HG03378 (cell line): ENCODE measurements around the gene EXD1.

Experiments used
- ATAC-seq: cut with Tn5 transposase; IDR thresholded peaks from one replicate; pipeline ENCODE4 v1.9.1; 2021; ENCODE audit warnings: mild to moderate bottlenecking, moderate library complexity; ENCODE audit not compliant: unreplicated experiment

EXD1 gene

DNA sequence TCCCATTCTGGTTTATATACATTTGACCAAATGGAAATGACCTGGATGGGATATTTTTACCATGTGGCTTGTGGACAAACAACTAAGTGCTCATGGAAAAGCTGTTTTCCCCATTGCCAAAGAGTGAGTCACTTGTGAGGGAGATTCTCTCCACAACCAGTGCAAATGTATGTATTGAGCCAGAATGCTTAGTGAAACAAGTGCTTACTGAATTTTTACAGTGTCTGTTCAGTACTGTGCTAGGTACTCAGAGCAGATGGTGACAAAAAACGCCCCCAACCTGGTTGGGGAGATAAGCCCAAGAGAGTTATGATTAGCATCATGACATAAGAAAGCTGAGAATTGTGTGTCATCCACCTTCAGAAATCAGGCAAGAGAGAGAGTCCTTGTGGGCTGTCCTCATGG is 2.8 kb upstream of the EXD1 start:
- no peak for ATAC-seq

DNA sequence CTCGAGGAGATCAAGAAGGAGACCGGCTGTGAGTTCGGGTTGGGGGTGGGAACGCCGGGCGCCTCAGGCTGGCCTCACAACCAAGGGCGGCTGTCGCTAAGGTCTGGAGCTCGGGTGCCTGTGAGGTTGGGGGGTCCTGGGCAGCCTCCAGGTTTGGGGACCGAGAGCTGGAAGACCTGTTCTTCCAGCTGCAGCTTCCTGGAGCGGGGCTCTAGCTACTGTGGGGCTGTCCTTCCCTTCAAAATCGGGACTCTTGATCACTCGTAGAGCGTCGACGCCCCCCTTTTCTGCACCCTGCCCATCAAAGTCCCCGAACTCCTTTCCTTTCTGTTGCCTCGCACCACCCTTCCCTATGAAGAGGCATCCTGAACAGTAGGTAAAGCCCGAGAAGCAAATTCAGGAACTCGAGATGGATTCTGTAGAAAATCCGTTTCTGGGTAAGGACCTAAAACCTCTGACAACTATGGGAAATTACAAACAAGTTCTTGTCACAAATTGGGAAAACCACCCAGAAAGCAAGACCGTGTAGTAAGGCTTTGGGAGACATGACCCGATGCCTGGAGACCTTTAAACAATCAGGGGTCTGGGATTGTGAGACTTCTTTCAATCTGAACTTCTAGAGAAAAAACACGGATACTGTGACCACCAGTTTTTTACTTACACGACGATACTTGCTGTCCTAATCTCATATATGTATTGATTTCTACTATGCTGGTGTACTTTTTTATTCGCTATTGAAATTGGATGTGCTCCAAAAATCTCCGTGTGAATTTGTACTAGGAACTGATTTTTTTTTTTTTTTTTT is 1.1 kb upstream of the EXD1 start:
- ATAC-seq, result no peak

DNA sequence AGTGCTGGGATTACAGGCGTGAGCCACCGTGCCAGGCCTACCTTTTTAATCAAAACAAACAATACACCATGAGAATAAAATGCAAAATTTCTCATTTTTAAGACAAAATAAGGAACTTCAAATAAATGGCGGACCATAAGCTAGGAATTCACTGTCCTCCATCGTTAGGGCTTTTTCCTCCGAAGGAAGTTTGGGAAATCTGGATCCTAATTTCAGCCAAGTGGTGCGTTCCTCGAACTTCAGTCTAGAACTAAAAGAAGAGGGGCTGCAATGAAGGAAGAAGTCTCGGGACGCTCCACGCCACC is 260 bp downstream of the EXD1 start:
- ATAC-seq, result no peak

DNA sequence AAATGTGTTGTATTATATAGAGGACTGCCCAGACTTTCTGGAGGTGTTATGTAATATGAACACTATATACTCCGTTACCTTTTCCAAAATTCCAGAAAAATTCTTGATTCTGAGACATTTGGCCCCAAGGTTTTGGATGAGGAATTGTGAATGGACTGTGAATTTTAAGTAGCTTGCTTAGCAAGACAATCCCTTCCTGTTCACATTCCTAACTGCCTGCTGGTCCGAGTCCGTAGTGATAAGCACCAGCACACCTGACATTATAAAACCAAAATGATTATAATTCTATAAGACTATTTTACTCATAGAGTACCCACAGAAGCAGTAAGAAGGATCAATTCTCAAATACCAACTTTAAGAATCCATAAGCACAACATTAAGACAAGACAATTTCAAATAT is 11.2 kb downstream of the EXD1 start:
- no peak for ATAC-seq

DNA sequence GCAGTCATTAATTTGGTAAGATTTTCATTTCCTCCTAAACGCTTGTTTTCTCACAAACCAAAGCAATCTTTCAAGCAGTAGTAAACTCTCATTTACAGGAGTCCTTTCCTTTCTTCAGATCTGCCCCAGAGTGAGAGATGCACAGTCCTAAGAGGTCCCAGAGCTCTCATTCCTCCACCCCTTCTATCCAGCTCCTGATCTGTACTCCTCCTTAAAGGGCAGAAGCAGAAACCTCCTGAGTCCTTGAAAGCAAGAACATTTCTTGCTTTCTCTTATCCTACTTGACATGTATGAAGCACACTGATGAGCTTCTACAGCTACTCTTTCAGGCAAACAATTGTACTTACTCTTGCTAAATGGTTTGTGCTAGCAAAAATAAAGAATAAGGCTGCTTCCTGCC is 11.7 kb downstream of the EXD1 start:
- no peak for ATAC-seq

DNA sequence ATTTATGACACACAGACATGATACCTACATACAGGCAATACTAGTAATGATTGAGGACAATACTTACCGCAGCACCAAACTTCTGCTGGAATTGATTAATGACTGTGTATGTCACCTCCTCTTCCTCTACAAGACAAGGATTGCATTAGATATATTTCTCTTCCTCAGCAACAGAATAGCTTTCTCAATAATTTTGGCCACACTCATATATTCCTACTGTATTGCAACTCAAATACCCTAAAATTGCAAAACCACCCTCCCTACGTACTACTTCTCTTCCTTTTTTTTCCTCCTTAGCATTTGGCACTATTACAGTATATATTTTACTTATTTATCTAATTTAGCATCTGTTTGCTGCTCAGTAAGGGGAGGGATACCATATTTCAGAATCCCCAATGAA is 14.8 kb downstream of the EXD1 start:
- no peak for ATAC-seq

DNA sequence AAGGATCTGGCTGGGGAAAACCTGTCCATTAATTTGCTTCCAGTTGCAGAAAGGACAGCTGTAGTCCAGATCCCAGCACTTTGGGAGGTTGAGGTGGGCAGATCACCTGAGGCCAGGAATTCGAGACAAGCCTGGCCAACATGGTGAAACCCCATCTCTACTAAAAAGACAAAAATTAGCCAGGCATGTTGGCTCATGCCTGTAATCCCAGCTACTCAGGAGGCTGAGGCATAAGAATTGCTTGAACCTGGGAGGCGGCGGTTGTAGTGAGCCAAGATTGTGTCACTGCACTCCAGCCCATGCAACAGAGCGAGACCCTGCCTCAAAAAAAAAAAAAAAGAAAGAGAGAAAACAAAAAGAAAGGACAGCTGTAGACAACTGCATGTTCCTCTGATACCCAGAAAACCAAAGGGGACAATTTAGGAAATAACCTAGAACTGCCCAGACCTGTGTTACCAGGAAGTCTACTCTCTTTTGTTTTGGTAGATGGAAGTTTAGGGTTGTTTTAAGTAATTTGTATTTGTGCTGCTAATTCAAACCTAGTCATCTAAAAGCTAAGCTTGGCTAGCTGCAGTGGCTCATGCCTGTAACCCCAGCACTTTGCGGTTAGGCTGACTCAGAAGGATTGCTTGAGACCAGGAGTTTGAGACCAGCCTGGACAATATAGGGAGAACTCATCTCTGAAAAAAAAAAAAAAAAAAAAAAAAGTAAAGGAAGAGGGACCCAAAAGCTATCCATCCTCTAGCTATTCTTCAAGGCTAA is 22.7 kb downstream of the EXD1 start:
- no peak for ATAC-seq

DNA sequence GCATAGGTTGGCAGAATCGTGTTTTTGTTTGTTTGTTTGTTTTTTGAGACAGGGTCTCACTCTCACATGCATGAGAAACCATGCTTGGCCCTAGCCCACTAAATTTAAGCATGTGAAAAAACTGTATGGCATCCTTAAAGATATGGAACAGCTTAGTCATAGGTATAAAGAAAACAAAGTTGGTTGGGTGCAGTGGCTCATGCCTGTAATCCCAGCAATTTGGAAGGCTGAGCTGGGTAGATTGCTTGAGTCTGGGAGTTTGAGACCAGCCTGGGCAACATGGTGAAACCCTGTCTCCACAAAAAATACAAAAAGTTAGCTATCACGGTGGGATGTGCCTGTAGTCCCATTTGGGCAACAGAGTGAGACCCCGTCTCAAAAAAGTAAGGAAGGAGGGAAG is 25.2 kb downstream of the EXD1 start:
- no peak for ATAC-seq

DNA sequence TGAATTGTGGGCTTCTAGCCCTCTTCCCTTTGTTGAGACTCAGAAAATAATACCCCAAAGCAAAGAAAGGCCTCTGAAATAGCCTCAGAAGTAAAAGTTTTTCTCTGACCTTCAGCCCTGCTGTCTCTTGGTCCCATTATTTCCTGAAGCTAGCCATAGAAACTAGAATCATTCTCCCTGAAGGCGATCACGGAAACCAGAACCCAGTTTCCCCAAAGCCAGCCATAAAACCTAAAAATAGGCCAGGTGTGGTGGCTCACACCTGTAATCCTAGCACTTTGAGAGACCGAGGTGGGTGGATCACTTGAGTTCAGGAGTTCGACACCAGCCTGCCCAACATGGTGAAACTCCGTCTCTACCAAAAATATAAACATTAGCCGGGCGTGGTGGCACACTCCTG is 27.2 kb downstream of the EXD1 start:
- ATAC-seq, result no peak

DNA sequence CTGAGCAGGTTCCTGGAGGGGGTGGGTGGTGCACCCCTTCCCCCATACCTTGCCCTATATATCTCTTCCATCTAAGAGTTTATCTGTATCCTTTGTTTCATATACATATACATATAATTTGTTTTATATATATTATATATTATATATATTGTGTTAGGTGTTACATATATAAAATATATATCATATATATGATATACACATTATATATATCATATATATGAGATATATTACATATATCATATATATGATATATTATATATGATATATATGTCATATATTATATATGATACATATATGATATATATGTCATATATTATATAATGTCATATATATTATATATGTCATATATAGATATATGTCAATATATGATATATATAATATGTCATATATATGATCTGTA is 31.1 kb downstream of the EXD1 start:
- no peak for ATAC-seq

DNA sequence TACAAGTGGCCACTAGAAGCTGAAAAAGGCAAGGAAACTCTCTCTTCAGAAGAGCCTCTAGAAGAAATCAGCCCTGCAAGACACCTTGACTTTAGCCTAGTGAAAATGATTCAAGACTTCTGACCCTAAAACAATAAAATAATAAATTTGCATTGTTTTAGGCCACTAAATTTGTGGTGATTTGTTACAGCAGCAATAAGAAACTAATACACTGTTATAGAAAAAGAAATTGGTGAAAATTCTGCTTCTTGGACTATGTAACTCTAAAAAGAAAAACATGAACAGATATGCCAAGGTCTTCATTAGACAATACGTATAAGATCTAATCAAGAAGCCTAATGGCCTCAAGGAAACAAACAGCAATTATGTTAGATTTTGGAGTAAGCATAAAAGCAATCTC is 36.1 kb downstream of the EXD1 start:
- no peak for ATAC-seq

DNA sequence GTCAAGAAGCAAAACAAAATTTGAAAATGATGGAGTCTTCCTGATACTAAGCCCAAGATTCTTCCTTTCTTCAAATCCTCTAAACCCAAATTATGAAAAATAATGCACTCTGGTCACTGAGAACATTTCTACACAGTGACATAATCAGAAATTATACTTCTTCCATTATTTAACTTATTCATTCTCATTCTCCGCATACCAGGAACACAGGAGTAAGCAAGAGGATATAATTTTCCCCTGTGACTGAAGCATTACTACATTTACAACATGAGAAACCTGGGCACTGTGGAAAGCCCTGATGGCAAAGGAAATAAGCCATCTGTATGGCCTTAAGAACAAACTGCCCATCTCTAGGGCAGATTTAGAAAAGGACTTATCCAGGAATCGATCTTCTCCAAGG is 47.0 kb downstream of the EXD1 start:
- ATAC-seq, result no peak

DNA sequence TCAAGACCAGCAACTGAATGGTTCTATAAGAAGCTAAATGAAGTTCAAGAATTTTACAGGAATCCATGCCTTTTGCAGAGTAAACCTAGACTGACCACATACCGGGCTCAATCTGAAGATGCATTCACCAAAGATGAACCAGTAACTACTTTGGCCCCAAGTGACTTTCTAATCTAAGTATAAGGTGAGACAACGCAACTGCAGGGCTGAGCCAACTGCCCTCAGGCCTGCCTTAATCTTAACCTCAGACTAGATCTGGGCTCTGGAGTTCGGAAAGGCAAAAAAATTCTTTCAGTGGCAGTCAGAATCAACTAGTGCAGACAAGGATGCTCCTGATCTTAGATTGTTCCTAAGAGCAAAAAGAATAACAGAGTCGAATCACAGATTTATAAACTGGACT is 48.3 kb downstream of the EXD1 start:
- no peak for ATAC-seq

DNA sequence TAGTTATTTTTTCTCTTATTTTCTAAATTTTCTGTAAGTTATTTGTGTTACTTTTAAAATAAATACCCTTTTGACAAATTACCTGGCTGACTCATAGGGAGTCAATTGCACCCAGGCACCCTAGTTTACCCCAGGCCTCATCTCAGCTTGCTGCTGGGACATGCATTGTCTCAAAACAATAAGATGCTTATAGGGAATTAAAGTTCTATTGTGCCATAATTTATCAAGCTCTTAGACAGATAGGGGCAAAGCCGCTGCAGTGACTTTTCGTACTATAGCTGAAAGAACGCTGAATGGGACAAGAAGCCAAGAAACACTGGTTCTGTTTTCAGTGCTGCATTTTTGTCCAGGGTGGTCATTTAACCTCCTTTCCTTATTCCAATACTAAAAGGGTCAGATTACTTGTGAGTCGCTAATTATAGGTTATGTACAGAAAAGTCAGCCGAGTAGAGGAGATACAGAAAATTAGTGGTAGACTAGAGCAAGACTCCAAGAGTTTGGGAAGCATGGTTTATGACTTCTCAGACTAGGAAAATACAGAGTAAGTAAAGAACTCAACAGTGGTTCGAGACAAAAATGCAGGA is 50.3 kb downstream of the EXD1 start:
- no peak for ATAC-seq

DNA sequence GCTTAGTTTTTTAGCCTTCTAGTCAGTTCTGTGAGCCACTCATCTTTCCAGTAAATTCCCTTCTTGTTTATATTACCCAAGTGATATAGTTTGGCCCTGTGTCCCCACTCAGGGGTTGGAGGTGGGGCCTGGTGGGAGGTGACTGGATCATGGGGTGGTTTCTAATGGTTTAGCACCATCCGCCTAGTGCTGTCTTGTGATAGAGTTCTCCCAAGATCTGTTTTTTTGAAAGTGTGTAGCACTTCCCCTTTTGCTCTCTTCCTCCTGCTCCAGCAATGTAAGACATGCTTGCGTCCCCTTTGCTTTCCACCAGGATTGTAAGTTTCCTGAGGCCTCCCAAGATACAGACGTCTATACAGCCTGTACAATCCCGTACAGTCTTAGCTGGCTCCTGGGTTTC is 60.8 kb downstream of the EXD1 start:
- ATAC-seq, result no peak

DNA sequence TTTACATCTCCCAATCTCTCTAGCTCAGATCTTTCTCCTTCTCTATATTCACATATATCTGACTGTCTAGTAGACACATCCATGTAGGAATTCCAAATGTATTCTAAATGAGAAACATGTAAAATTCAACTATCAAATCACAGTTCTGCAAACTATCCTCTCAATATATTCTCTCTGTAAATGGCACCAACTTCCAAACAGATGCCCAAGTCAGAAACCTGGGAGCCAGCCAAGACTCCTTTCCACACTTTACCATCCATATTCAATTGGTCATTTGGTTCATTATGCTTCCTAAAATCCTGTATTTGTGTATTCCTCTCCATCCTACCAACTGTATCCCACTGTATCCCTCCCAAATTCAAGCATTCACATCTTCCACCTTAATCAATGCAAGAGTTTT is 61.5 kb downstream of the EXD1 start:
- no peak for ATAC-seq

DNA sequence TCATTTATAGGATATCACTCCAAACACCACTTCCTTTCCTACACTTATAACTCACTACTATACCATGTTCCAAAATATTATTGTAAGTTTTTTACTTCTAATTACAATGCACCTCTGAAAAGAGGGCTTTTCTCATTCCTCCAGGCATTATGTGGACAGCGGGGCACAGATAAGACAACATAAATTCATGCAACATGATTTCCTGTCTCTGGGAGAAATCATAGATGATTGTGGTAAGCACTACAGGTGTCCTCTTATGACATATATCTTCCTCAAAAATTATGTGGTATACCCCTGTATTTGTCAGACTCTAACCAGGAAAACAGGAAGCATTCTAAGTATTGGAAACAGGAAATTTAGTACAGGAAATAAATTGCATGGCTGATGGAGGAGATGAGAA is 68.8 kb downstream of the EXD1 start:
- no peak for ATAC-seq

DNA sequence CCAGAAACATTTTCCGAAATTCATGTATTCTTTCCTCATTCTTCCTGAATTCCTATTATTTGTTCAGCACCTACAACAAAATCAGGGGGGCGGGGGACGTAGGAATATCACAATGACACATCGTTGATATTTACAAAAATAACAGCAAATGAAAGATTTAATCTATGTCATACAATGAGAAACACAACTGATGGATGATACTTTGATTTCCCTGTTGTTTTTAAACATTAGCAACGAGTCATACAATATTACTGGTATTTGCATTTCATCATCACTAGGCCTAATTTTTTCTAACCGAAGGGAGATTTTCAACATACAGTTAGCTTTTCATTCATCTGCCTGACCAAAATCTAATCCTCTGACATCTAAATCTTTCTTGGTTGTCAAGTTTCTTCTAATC is 69.2 kb downstream of the EXD1 start:
- ATAC-seq, result no peak

DNA sequence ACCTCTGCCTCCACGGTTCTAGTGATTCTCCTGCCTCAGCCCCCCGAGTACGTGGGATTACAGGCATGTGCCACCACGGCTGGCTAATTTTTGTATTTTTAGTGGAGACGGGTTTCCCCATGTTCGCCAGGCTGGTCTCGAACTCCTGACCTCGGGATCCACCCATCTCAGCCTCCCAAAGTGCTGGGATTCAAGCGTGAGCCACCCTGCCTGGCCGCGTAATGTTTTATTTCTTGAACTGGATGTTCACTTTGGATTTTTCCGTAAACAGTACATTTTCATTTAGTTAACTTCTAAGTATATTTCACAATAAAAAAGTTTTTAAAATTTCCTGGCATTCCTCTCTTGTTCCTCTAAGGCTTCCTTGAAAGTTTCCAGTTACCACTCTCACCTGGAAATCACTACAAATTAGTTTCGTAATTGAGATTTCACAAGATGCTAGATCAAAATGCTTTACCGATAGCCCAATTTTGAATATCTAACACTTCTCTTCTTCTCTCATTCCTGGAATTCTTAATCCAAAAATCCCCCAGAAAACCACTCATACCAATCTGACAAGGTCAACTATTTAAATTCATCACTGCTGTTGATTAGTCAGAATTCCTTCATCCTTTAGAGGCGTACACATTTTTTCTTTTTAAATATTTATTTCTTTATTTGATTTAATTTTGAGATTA is 69.8 kb downstream of the EXD1 start:
- ATAC-seq, result no peak

DNA sequence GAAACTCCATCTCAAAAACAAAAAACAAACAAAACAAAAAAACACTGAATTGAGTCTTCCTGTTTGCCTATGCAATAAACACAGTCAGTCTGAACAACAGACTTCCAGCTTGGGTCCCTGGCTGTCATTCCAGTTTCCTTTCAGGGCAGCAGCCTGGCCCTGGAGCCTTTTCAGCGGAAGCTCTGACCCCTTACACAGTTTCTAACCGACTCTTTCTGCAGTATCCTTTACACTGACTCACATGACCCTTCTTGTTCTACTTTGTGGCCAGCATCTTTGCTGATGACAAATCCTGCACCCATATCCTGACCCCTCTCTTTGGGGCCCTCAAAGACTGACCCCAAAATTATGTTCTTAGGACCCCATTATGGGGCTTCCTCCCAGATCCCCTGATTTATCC is 76.1 kb downstream of the EXD1 start:
- ATAC-seq, result no peak

DNA sequence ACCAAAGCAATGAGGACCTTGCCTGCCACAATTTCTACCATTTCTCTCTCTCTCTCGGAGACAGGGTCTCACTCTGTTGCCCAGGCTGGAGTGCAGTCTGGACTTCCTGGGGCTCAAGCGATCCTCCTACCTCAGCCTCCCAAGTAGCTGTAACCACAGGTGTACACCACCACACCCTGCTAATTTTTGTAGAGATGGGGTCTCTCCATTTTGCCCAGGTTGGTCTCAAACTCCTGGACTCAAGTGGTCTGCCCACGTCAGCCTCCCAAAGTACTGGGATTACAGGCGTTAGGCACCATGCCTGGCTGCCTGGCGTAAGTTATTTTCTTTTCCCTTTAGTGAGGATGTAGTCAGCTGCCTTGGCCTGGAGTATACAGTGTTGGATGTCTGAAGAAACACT is 76.8 kb downstream of the EXD1 start:
- ATAC-seq, result no peak

DNA sequence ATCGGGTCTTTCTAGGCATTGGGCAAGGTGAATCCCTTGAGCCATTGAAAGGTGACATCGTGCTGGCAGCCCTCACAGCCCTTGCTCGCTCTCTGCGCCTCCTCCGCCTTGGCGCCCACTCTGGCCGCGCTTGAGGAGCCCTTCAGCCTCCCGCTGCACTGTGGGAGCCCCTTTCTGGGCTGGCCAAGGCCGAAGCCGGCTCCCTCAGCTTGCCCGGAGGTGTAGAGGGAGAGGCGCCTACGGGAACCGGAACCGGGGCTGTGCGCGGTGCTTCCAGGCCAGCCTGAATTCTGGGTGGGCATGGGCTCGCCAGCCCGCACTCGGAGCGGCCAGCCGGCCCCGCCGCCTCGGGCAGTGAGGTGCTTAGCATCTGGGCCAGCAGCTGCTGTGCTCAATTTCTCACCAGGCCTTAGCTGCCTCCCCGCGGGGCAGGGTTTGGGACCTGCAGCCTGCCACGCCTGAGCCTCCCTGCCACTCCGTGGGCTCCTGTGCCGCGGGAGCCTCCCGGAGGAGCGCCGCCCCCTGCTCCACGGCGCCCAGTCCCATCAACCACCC is 79.0 kb downstream of the EXD1 start:
- no peak for ATAC-seq
